Erythroblast (primary cell): ENCODE data around the gene DCUN1D1.

ENCODE experiments used
- DNase-seq, 2 experiments: peaks; one replicate each; lab custom pipeline; 2025; lab: John Stamatoyannopoulos, UW
- GATA1 ChIP-seq: IDR thresholded peaks from 2 replicates; pipeline ENCODE4 v1.6.1; 2011; ENCODE audit warnings: low read depth, mild to moderate bottlenecking, control low read depth, low read length, moderate library complexity
- POLR2A ChIP-seq: IDR thresholded peaks from 2 replicates; pipeline ENCODE4 v1.6.1; 2011; ENCODE audit warnings: mild to moderate bottlenecking, low read length

Gene DCUN1D1

GRCh38 chr3:182983876-182984275, 3.5 kb upstream of the DCUN1D1 start:
- DNase-seq, result peak; percentile 37
- TF ChIP-seq POLR2A (no peak), GATA1 (no peak)

GRCh38 chr3:182981038-182981380, 671 bp upstream of the DCUN1D1 start:
- TF ChIP-seq GATA1 (no peak), POLR2A (no peak)
- DNase-seq, result no peak

- peak; percentile 40 for TF ChIP-seq POLR2A
- TF ChIP-seq GATA1, result no peak
- DNase-seq, result peak; percentile 65 to 79
Measured at GRCh38 chr3:182979674-182980191, 605 bp downstream of the DCUN1D1 start.

- peak; percentile 65 to 79 for DNase-seq
- TF ChIP-seq POLR2A, result peak; percentile 57
- no peak for TF ChIP-seq GATA1
Measured at GRCh38 chr3:182979103-182979673, 1.1 kb downstream of the DCUN1D1 start.

- TF ChIP-seq POLR2A, result no peak
Measured at GRCh38 chr3:182978387-182978786, 2.0 kb downstream of the DCUN1D1 start.

GRCh38 chr3:182973047-182973446, 7.3 kb downstream of the DCUN1D1 start:
- DNase-seq, result no peak
- TF ChIP-seq POLR2A (no peak), GATA1 (no peak)

More at GRCh38 chr3:182978387-182978786, 2.0 kb downstream of the DCUN1D1 start:
- DNase-seq, result peak; percentile 42 to 74

- no peak for TF ChIP-seq GATA1
- no peak for TF ChIP-seq POLR2A
- DNase-seq, result no peak
Measured at GRCh38 chr3:182972387-182972786, 8.0 kb downstream of the DCUN1D1 start.

GRCh38 chr3:182971637-182972036, 8.7 kb downstream of the DCUN1D1 start:
- TF ChIP-seq POLR2A, result no peak
- no peak for TF ChIP-seq GATA1
- DNase-seq, result no peak

- DNase-seq, result no peak
- TF ChIP-seq POLR2A (no peak), GATA1 (no peak)
Measured at GRCh38 chr3:182970811-182971418, 9.4 kb downstream of the DCUN1D1 start.

- DNase-seq, result peak; percentile 40 to 42
- TF ChIP-seq POLR2A (peak; percentile 15), GATA1 (no peak)
Measured at GRCh38 chr3:182969853-182970252, 10.5 kb downstream of the DCUN1D1 start.

- DNase-seq, result peak; percentile 34 to 46
- TF ChIP-seq GATA1, result no peak
- no peak for TF ChIP-seq POLR2A
Measured at GRCh38 chr3:182969277-182969676, 11.1 kb downstream of the DCUN1D1 start.

- no peak for DNase-seq
- TF ChIP-seq GATA1 (no peak), POLR2A (no peak)
Measured at GRCh38 chr3:182967218-182968204, 12.8 kb downstream of the DCUN1D1 start.

GRCh38 chr3:182965861-182966366, 14.4 kb downstream of the DCUN1D1 start:
- no peak for TF ChIP-seq GATA1
- TF ChIP-seq POLR2A, result no peak

GRCh38 chr3:182964179-182964578, 16.2 kb downstream of the DCUN1D1 start:
- TF ChIP-seq GATA1 (no peak), POLR2A (no peak)
- DNase-seq, result no peak

More at GRCh38 chr3:182965861-182966366, 14.4 kb downstream of the DCUN1D1 start:
- no peak for DNase-seq
